PFSK-1 (cell line): ENCODE measurements around the gene STK17B.

Experiments
- FOXP2 ChIP-seq: optimal IDR thresholded peaks from 2 replicates; pipeline ENCODE3; 2011; ENCODE audit warnings: borderline replicate concordance, control low read depth, inconsistent platforms; ENCODE audit not compliant: insufficient read depth; ENCODE audit errors: extremely low read length, extremely low read depth
- POLR2AphosphoS5 ChIP-seq: IDR thresholded peaks from 2 replicates; pipeline ENCODE4 v1.6.1; 2012; ENCODE audit warnings: low read depth, mild to moderate bottlenecking, control low read depth, low read length, moderate library complexity
- REST ChIP-seq, 2 experiments: IDR thresholded peaks; 2 replicates each; pipeline versions ENCODE4 v1.6.1 to v1.8.0; 2011 to 2012; ENCODE audit warnings: low read depth in 2 of 2, low read length in 2 of 2, control low read depth in 1 of 2, inconsistent platforms in 1 of 2, mild to moderate bottlenecking in 1 of 2, moderate library complexity in 1 of 2; ENCODE audit not compliant: insufficient read depth in 1 of 2
- SIN3A ChIP-seq: IDR thresholded peaks from 2 replicates; pipeline ENCODE4 v1.6.1; 2012; ENCODE audit warnings: mild to moderate bottlenecking, low read length, moderate library complexity, borderline replicate concordance; ENCODE audit not compliant: insufficient read depth
- TAF1 ChIP-seq: IDR thresholded peaks from 2 replicates; pipeline ENCODE4 v1.6.1; 2012; ENCODE audit warnings: low read length, control low read depth, borderline replicate concordance; ENCODE audit not compliant: insufficient read depth

STK17B gene

GRCh38 chr2:196128749-196129148 is 42.6 kb downstream of the STK17B start:
- no peak for TF ChIP-seq REST (IDR thresholded peaks at IDR 0.05; ENCODE audit: insufficient read depth in 1 of 2, low read depth in 2 of 2, low read length in 2 of 2)
- no peak for TF ChIP-seq POLR2AphosphoS5
- no peak for TF ChIP-seq FOXP2
- TF ChIP-seq SIN3A = no peak

DNA sequence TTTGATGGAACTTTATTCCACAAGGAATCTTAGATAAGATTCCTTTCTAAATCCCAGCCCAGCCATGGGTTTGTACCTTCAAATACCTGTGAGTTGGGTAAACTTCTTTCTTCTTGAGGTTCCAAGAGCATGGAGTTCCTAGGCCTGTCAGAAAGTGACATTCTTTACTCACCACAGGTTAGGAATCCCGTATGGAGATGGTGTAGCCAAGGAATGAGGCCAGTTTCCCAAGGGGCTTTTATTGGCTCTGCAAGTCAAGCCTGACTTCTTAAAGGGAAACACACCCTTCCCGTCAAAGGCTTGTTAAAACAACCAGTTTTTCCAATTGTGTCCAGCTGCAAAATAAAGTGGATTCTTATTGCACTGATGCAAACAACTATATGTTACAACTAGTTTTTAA is 45.8 kb downstream of the STK17B start:
- TF ChIP-seq POLR2AphosphoS5 (no peak), SIN3A (no peak), TAF1 (no peak), FOXP2 (no peak), REST (IDR thresholded peaks at IDR 0.05; ENCODE audit: insufficient read depth in 1 of 2, low read depth in 2 of 2, low read length in 2 of 2) (no peak)

DNA sequence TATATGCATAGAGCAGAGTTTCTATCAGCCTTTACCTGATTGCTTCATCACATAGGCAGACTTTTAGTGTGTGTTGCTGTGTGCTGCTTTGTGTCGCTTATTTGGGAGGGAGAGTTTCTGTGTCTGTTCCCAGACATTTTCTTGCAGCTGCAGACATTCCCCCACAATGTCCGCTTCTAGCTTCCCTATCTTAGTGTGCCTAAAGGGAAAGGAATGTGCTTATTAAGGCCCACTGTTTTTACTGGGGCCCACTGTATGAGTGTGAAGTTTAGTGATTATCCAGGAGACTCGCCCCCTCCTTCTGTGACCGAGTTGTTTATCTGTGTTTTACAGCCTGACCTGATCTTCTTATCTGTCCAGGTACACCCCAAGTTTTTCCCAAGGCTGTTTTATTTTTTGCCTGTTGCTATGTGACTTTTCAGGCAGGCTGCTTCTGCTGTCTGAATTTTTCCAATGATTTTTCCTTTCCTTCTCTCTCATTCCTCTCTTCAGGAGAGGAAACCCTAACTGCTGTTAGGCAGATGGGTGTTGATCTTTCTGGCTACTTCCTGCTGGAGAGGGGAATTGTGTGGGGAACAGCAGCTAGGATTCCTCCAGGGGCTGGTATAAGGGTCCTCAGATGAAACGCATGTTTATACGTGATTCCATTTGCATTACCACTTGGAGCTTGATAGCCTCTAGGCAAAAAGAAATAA is 47.6 kb downstream of the STK17B start:
- TF ChIP-seq SIN3A = no peak
- TF ChIP-seq POLR2AphosphoS5 = no peak
- no peak for TF ChIP-seq TAF1
- no peak for TF ChIP-seq REST (IDR thresholded peaks at IDR 0.05; ENCODE audit: insufficient read depth in 1 of 2, low read depth in 2 of 2, low read length in 2 of 2)
- no peak for TF ChIP-seq FOXP2

GRCh38 chr2:196119926-196120325 is 51.5 kb downstream of the STK17B start:
- TF ChIP-seq SIN3A (no peak), FOXP2 (no peak), TAF1 (no peak), REST (IDR thresholded peaks at IDR 0.05; ENCODE audit: insufficient read depth in 1 of 2, low read depth in 2 of 2, low read length in 2 of 2) (no peak), POLR2AphosphoS5 (no peak)

GRCh38 chr2:196117214-196117705 is 54.1 kb downstream of the STK17B start:
- TF ChIP-seq REST (IDR thresholded peaks at IDR 0.05; ENCODE audit: insufficient read depth in 1 of 2, low read depth in 2 of 2, low read length in 2 of 2) (no peak), SIN3A (no peak), FOXP2 (no peak), POLR2AphosphoS5 (no peak), TAF1 (no peak)
